CD14-positive monocyte (primary cell): ENCODE data around the gene CDC42EP4. TPM values are rescaled to one million over a fixed set of nuclear protein-coding genes. Genes with fewer than 3 reads are reported as not detected.

Experiments used
- DNase-seq, 3 donors: peaks; one replicate each; pipeline ENCODE4 v3.0.0-alpha.2; 2011 to 2022
- H2AFZ ChIP-seq: 2 replicates; pipeline ENCODE4 v1.6.0; 2012; ENCODE audit warnings: mild to moderate bottlenecking, low read depth, low read length, inconsistent platforms; ENCODE audit not compliant: insufficient read depth, poor library complexity, severe bottlenecking
- H3K27ac ChIP-seq, 2 donors: 1 replicate in 1 of 2; 2 replicates in 1 of 2; pipeline ENCODE4 v1.5.1; 2012 to 2013; ENCODE audit warnings: low read length in 2 of 2, control low read depth in 1 of 2, inconsistent platforms in 1 of 2, low read depth in 1 of 2, mild to moderate bottlenecking in 1 of 2
- H3K27me3 ChIP-seq, 2 donors: one replicate each; pipeline versions ENCODE4 v1.6.0 to v1.6.1; 2011 to 2013; ENCODE audit warnings: low read length in 2 of 2; ENCODE audit not compliant: control insufficient read depth in 2 of 2, insufficient read depth in 2 of 2
- H3K36me3 ChIP-seq, 2 donors: replicated peaks in 1 of 2; 1 replicate in 1 of 2; 2 replicates in 1 of 2; pipeline versions ENCODE4 v1.5.1 to v1.6.1; 2012 to 2013; ENCODE audit warnings: low read length in 2 of 2, control low read depth in 1 of 2, inconsistent platforms in 1 of 2, mild to moderate bottlenecking in 1 of 2; ENCODE audit not compliant: insufficient read depth in 2 of 2, control insufficient read depth in 1 of 2
- H3K4me1 ChIP-seq, 2 donors: 1 replicate in 1 of 2; 2 replicates in 1 of 2; pipeline versions ENCODE4 v1.5.1 to v1.6.1; 2012 to 2013; ENCODE audit warnings: low read length in 2 of 2, control low read depth in 1 of 2, inconsistent platforms in 1 of 2, mild to moderate bottlenecking in 1 of 2, moderate library complexity in 1 of 2; ENCODE audit not compliant: insufficient read depth in 2 of 2, control insufficient read depth in 1 of 2
- H3K4me2 ChIP-seq: replicated peaks from 2 replicates; pipeline ENCODE3; 2012; ENCODE audit warnings: low read length, moderate library complexity, mild to moderate bottlenecking; ENCODE audit not compliant: poor library complexity, severe bottlenecking; ENCODE audit errors: extremely low read depth
- H3K4me3 ChIP-seq, 3 experiments: fragments of 200-600 bp in 1 of 3; sonication (generic) in 1 of 3; replicated peaks in 1 of 3; 1 replicate in 2 of 3; 2 replicates in 1 of 3; pipeline ENCODE4 v1.5.1; 2011 to 2013; ENCODE audit warnings: low read length in 3 of 3, mild to moderate bottlenecking in 3 of 3, control low read depth in 2 of 3, low read depth in 2 of 3, inconsistent platforms in 1 of 3, moderate library complexity in 1 of 3
- H3K79me2 ChIP-seq: 2 replicates; pipeline ENCODE4 v1.6.0; 2012; ENCODE audit warnings: mild to moderate bottlenecking, control low read depth, inconsistent platforms, low read length, moderate library complexity; ENCODE audit not compliant: insufficient read depth
- H3K9ac ChIP-seq: 2 replicates; pipeline ENCODE4 v1.6.0; 2017; ENCODE audit warnings: low read length, mild to moderate bottlenecking; ENCODE audit not compliant: insufficient read depth, poor library complexity, severe bottlenecking
- H3K9me3 ChIP-seq, 2 donors: replicated peaks in 1 of 2; 1 replicate in 1 of 2; 2 replicates in 1 of 2; pipeline versions ENCODE4 v1.5.1 to v1.6.1; 2012 to 2013; ENCODE audit warnings: low read length in 2 of 2, control low read depth in 1 of 2; ENCODE audit not compliant: control insufficient read depth in 1 of 2, insufficient read depth in 1 of 2
- H4K20me1 ChIP-seq: 2 replicates; pipeline ENCODE4 v1.6.0; 2012; ENCODE audit warnings: mild to moderate bottlenecking, low read length, control low read depth, moderate library complexity; ENCODE audit not compliant: insufficient read depth
- H3K27ac Mint-ChIP-seq, 7 donors: one replicate each; pipeline ENCODE4 v1.8.0; 2020; ENCODE audit warnings: mild to moderate bottlenecking in 7 of 7, mixed read lengths in 7 of 7, moderate library complexity in 6 of 7, inconsistent platforms in 2 of 7
- H3K27me3 Mint-ChIP-seq, 3 donors: one replicate each; pipeline ENCODE4 v1.8.0; 2021 to 2022; ENCODE audit warnings: low read depth in 3 of 3, mild to moderate bottlenecking in 3 of 3, mixed read lengths in 3 of 3, moderate library complexity in 3 of 3, inconsistent platforms in 1 of 3
- H3K36me3 Mint-ChIP-seq, 2 donors: one replicate each; pipeline ENCODE4 v1.8.0; 2020; ENCODE audit warnings: mixed read lengths in 2 of 2, inconsistent platforms in 1 of 2, mild to moderate bottlenecking in 1 of 2
- H3K4me1 Mint-ChIP-seq: one replicate; pipeline ENCODE4 v1.8.0; 2020; ENCODE audit warnings: mild to moderate bottlenecking, mixed read lengths
- H3K4me3 Mint-ChIP-seq, 2 donors: one replicate each; pipeline ENCODE4 v1.8.0; 2020; ENCODE audit warnings: mild to moderate bottlenecking in 2 of 2, mixed read lengths in 2 of 2, moderate library complexity in 1 of 2
- H3K9me3 Mint-ChIP-seq, 7 donors: one replicate each; pipeline ENCODE4 v1.8.0; 2020 to 2022; ENCODE audit warnings: mixed read lengths in 7 of 7, mild to moderate bottlenecking in 6 of 7, moderate library complexity in 6 of 7, inconsistent platforms in 2 of 7
- WGBS: methylation state at CpG from one replicate; pipeline ENCODE4 v1.1.5; 2013; ENCODE audit warnings: missing lambda C conversion rate; ENCODE audit not compliant: insufficient coverage; 5-methylcytosine and 5-hydroxymethylcytosine counted together
- intact Hi-C, 2 donors: fragments of 100-400 bp; cut with micrococcal nuclease; formaldehyde crosslinking; loops; one replicate each; pipeline versions ENCODE4 v1.15.0 to v1.15.1; 2023
- polyA plus RNA-seq, 3 donors: library from polyadenylated mRNA; depleted of rRNA in 1 of 3; unstranded in 2 of 3; stranded (reverse) in 1 of 3; fragments of 300-500 nt in 2 of 3; fragments of >200 nt in 1 of 3; fragmentation: Illumina TruSeq in 2 of 3; gene quantifications; 1 replicate in 2 of 3; 2 replicates in 1 of 3; pipeline ENCODE4 v1.2.3, GENCODE V29; 2012 to 2021
- TF ChIP-seq, protein P1 (sequence below): fragments of 200-600 bp; IDR thresholded peaks from one replicate; pipeline ENCODE4 v1.8.0; 2022; ENCODE audit warnings: antibody characterized with exemption, mild to moderate bottlenecking

The CDC42EP4 gene
- polyA plus RNA-seq, 3 donors, result 6.4 to 12.7 (median 6.6) TPM

DNA sequence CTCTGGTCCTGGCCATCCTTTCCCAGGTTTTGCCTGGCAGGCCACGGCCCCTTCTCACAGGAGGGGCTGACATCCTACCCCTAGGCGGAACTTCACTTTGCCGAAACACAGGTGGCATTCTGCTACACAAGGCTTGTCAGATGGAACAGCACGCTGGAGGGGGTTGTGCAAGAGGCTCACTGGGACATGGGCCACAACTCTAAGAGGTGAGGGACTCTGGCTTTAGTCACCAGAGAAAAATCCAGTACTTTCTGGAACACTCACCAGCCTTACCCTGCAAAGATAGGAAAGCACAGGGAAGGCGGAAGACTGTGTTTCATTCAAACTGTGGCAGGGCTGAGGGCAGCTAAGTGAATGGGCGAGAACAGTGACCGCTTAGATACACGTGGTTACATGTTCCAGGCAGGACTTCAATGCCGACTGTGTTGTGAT is 18.3 kb downstream of the CDC42EP4 start:
- Histone ChIP-seq H3K79me2 (peaks cover 55% of the 10 kb centered on the region), H3K27ac (no peak overlapping the region), H4K20me1 (peaks cover 16% of the 10 kb centered on the region), H3K4me3 (no peak overlapping the region), H3K9ac (no peak overlapping the region), H2AFZ (no peak overlapping the region), H3K4me1 (peaks cover 44 to 52% of the 10 kb centered on the region in 2 donors), H3K9me3 (no peaks in the 10 kb centered on the region), H3K4me2 (no peak overlapping the region), H3K36me3 (no peaks in the 10 kb centered on the region), H3K27me3 (no peaks in the 10 kb centered on the region)
- peaks cover 11 to 12% of the 10 kb centered on the region in 2 donors for H3K36me3 Mint-ChIP-seq
- intact Hi-C loops, result no loop called here
- H3K27ac Mint-ChIP-seq, result peak overlapping the region in 3 of 7 donors; percentile 56 to 73 (median 60)
- peaks cover 2 to 8% (median 3%) of the 10 kb centered on the region in 3 donors for H3K27me3 Mint-ChIP-seq
- 76% methylated on average over 8 of the region's 9 CpGs for WGBS
- TF ChIP-seq, protein P1, sequence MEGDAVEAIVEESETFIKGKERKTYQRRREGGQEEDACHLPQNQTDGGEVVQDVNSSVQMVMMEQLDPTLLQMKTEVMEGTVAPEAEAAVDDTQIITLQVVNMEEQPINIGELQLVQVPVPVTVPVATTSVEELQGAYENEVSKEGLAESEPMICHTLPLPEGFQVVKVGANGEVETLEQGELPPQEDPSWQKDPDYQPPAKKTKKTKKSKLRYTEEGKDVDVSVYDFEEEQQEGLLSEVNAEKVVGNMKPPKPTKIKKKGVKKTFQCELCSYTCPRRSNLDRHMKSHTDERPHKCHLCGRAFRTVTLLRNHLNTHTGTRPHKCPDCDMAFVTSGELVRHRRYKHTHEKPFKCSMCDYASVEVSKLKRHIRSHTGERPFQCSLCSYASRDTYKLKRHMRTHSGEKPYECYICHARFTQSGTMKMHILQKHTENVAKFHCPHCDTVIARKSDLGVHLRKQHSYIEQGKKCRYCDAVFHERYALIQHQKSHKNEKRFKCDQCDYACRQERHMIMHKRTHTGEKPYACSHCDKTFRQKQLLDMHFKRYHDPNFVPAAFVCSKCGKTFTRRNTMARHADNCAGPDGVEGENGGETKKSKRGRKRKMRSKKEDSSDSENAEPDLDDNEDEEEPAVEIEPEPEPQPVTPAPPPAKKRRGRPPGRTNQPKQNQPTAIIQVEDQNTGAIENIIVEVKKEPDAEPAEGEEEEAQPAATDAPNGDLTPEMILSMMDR, result no peak
- H3K4me1 Mint-ChIP-seq, result peaks cover 59% of the 10 kb centered on the region
- no peak for DNase-seq
- H3K4me3 Mint-ChIP-seq, result no peak overlapping the region
- H3K9me3 Mint-ChIP-seq, result no peaks in the 10 kb centered on the region

- Mint-ChIP-seq H3K27me3 (peaks cover 2 to 7% (median 3%) of the 10 kb centered on the region in 3 donors), H3K4me1 (peaks cover 55% of the 10 kb centered on the region), H3K36me3 (peaks cover 13% of the 10 kb centered on the region in 2 donors), H3K27ac (peak overlapping the region in 2 of 7 donors; percentile 56 to 73), H3K4me3 (no peak overlapping the region), H3K9me3 (no peaks in the 10 kb centered on the region)
- H3K4me1 ChIP-seq, result peaks cover 39 to 49% of the 10 kb centered on the region in 2 donors
- H3K4me2 ChIP-seq, result no peak overlapping the region
- 94% methylated on average over 10 of the region's 11 CpGs for WGBS
- H2AFZ ChIP-seq, result no peak overlapping the region
- no peak overlapping the region for H3K9ac ChIP-seq
- intact Hi-C loops, result no loop called here
- no peak overlapping the region for H3K27ac ChIP-seq
- no peaks in the 10 kb centered on the region for H3K36me3 ChIP-seq
- peaks cover 52% of the 10 kb centered on the region for H3K79me2 ChIP-seq
- peaks cover 11% of the 10 kb centered on the region for H4K20me1 ChIP-seq
- no peaks in the 10 kb centered on the region for H3K9me3 ChIP-seq
- no peak for DNase-seq
- TF ChIP-seq, protein P1, result no peak
- H3K27me3 ChIP-seq, result no peaks in the 10 kb centered on the region
- H3K4me3 ChIP-seq, result no peak overlapping the region
These were observed 18.8 kb downstream of the CDC42EP4 start for GRCh38 chr17:73293031-73293430.
